Thyroid gland (tissue), 4 donors: ENCODE data around the gene SIRT7.

Experiments used
- POLR2A ChIP-seq, 2 donors: fragments of 450-650 bp; IDR thresholded peaks; one replicate each; pipeline ENCODE4 v1.6.1; 2017; ENCODE audit warnings: antibody characterized with exemption in 2 of 2, mild to moderate bottlenecking in 2 of 2, moderate library complexity in 1 of 2
- TF ChIP-seq, protein P1 (sequence below), 6 experiments: fragments of 200-600 bp in 3 of 6; fragments of 450-650 bp in 3 of 6; sonication (generic) in 3 of 6; IDR thresholded peaks; one replicate each; pipeline ENCODE4 v1.5.1; 2016 to 2019; ENCODE audit warnings: antibody characterized with exemption in 6 of 6, mild to moderate bottlenecking in 2 of 6, inconsistent platforms in 1 of 6, moderate library complexity in 1 of 6

DNA sequence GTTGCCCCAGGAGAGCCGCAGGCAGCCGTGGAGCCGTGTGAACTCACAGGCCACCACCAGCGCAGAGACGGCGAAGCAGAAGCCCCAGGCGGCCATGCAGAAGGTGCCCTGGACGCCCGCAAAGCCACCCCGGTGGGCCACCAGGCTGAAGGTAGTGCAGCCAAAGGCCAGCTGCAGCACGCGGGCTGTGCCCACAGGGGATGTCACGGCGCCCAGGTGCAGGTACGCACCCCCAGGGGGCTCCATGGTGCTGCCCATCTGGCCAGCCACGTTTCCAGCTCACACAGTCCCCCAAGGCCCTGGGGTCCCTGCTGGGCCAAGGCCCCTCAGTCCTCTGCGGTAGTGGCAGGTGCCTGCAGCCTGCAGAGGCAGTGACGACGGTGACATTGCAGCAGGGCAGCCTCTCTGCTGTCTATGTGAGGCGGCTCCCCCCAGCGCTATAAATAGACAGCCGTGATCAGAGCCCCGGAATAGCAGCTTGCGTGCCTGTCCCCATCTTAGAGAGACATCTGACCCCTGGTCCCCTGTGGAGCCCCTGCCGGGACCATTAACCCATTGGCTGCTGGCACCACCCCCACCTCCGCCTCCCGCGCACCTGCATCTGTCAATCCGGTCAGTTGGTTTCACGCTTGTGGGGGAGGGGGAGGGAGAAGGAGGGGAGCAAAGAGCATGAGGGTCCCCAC lies 23.6 kb upstream of the SIRT7 start:
- no peak for TF ChIP-seq POLR2A (IDR thresholded peaks at IDR 0.05)
- TF ChIP-seq, protein P1, sequence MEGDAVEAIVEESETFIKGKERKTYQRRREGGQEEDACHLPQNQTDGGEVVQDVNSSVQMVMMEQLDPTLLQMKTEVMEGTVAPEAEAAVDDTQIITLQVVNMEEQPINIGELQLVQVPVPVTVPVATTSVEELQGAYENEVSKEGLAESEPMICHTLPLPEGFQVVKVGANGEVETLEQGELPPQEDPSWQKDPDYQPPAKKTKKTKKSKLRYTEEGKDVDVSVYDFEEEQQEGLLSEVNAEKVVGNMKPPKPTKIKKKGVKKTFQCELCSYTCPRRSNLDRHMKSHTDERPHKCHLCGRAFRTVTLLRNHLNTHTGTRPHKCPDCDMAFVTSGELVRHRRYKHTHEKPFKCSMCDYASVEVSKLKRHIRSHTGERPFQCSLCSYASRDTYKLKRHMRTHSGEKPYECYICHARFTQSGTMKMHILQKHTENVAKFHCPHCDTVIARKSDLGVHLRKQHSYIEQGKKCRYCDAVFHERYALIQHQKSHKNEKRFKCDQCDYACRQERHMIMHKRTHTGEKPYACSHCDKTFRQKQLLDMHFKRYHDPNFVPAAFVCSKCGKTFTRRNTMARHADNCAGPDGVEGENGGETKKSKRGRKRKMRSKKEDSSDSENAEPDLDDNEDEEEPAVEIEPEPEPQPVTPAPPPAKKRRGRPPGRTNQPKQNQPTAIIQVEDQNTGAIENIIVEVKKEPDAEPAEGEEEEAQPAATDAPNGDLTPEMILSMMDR (IDR thresholded peaks at IDR 0.05), result no peak
